A673 (cell line): ENCODE measurements around the gene CCDC169.

ENCODE experiments used
- EZH2 ChIP-seq: fragments of 200-600 bp; sonication (generic); IDR thresholded peaks from 2 replicates; pipeline ENCODE4 v1.6.1; 2017; ENCODE audit warnings: borderline replicate concordance, low read depth, mild to moderate bottlenecking, mixed read lengths, antibody characterized with exemption, low read length; ENCODE audit not compliant: poor library complexity, severe bottlenecking
- TF ChIP-seq, protein P1 (sequence below): fragments of 300-800, 200-600 bp; sonication (generic); conservative IDR thresholded peaks from 2 replicates; pipeline ENCODE4 v1.5.1; 2017; ENCODE audit warnings: low read depth, mild to moderate bottlenecking, antibody characterized with exemption, low read length, moderate library complexity, mixed read lengths

DNA sequence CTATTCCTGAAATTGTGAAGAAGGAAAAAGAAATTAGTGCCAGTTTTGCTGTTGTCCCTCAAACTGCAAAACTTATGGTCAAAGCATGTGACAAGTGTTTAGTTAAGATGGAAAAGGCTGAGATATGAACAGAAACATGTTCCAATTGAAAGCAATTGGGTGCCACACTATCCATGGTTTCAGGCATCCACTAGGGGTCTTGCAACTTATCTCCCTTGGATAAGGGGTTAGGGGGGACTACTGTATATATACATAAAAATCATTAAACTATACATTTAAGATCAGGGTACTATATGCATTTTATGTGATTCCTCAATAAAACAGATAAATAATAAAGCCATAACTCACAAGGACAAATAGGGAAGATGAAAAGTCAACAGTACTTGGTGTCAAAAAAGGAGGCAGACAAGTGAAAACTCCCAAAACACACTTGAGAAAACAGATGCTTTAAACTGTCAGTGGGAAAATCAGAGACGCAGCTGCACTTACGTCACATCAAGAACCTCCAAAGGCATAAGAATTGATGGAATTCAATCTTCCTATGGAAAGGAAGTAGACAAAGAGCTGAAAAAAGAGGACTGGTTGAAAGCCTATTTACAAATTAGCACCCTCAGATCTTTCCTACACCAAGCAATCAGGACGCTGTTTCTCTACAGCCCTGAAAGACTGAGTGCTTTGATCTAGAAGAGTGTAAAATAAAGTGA, 40.5 kb upstream of the CCDC169 start:
- no peak for TF ChIP-seq EZH2
- TF ChIP-seq, protein P1, sequence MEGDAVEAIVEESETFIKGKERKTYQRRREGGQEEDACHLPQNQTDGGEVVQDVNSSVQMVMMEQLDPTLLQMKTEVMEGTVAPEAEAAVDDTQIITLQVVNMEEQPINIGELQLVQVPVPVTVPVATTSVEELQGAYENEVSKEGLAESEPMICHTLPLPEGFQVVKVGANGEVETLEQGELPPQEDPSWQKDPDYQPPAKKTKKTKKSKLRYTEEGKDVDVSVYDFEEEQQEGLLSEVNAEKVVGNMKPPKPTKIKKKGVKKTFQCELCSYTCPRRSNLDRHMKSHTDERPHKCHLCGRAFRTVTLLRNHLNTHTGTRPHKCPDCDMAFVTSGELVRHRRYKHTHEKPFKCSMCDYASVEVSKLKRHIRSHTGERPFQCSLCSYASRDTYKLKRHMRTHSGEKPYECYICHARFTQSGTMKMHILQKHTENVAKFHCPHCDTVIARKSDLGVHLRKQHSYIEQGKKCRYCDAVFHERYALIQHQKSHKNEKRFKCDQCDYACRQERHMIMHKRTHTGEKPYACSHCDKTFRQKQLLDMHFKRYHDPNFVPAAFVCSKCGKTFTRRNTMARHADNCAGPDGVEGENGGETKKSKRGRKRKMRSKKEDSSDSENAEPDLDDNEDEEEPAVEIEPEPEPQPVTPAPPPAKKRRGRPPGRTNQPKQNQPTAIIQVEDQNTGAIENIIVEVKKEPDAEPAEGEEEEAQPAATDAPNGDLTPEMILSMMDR: no peak; the same call in 1 of the 2 replicates
